ENCODE results near the gene SBK3.
"Not testable (repeated sequence)": the region's sequence is repeated elsewhere in the genome, so short reads cannot be mapped to it uniquely, and the experiment has no call there.

SBK3 gene

GRCh38 chr19:55578031-55578760 is 32.9 kb upstream of the SBK3 start:
- Histone ChIP-seq H3K4me3 (ENCODE audit: low read depth, low read length) (no peak overlapping the region), H3K27ac (ENCODE audit: extremely low read depth, low read depth, low read length) (no peak overlapping the region), H3K9me3 (ENCODE audit: control insufficient read depth, insufficient read depth, low read depth, low read length) (no peaks in the 10 kb centered on the region), H3K4me1 (ENCODE audit: control insufficient read depth, insufficient read depth, low read length) (no peaks in the 10 kb centered on the region), H3K36me3 (ENCODE audit: control insufficient read depth in 2 of 2, insufficient read depth in 1 of 2, low read length in 2 of 2) (peaks cover 9 to 20% of the 10 kb centered on the region in 2 experiments; a peak in 2 of 3 replicates)
- ChIA-PET POLR2A (interaction anchor here (1.2 kb wide), 1 partner anchor 21 kb away, joined by 3 read pairs; the partner anchor contains the start of gene FIZ1), CTCF (no interaction called here)
- TF ChIP-seq ZNF785 (tag by site-specific recombination; IDR thresholded peaks at IDR 0.05) (no peak), ZIC2 (tag by site-specific recombination; IDR thresholded peaks at IDR 0.05) (no peak), ZNF654 (tag by site-specific recombination; IDR thresholded peaks at IDR 0.05; ENCODE audit: low read depth) (no peak), ZNF548 (tag by site-specific recombination; IDR thresholded peaks at IDR 0.05) (no peak), ZFP3 (tag by site-specific recombination; IDR thresholded peaks at IDR 0.05; ENCODE audit: low read depth) (no peak), ZNF280D (tag by site-specific recombination; IDR thresholded peaks at IDR 0.05) (no peak), PRDM4 (tag by site-specific recombination; IDR thresholded peaks at IDR 0.05) (no peak), KLF7 (tag by site-specific recombination; IDR thresholded peaks at IDR 0.05; ENCODE audit: borderline replicate concordance) (no peak), ZNF138 (tag by site-specific recombination; IDR thresholded peaks at IDR 0.05; ENCODE audit: borderline replicate concordance) (no peak), GLIS2 (tag by site-specific recombination; IDR thresholded peaks at IDR 0.05) (no peak), ZNF501 (tag by site-specific recombination; IDR thresholded peaks at IDR 0.05) (no peak), ZNF354C (tag by site-specific recombination; IDR thresholded peaks at IDR 0.05; ENCODE audit: borderline replicate concordance, low read depth) (no peak)
- TF ChIP-seq, protein P1, sequence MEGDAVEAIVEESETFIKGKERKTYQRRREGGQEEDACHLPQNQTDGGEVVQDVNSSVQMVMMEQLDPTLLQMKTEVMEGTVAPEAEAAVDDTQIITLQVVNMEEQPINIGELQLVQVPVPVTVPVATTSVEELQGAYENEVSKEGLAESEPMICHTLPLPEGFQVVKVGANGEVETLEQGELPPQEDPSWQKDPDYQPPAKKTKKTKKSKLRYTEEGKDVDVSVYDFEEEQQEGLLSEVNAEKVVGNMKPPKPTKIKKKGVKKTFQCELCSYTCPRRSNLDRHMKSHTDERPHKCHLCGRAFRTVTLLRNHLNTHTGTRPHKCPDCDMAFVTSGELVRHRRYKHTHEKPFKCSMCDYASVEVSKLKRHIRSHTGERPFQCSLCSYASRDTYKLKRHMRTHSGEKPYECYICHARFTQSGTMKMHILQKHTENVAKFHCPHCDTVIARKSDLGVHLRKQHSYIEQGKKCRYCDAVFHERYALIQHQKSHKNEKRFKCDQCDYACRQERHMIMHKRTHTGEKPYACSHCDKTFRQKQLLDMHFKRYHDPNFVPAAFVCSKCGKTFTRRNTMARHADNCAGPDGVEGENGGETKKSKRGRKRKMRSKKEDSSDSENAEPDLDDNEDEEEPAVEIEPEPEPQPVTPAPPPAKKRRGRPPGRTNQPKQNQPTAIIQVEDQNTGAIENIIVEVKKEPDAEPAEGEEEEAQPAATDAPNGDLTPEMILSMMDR (tag by site-specific recombination; IDR thresholded peaks at IDR 0.05), result no peak

GRCh38 chr19:55576746-55577145 is 31.4 kb upstream of the SBK3 start:
- Histone ChIP-seq H3K4me1 (ENCODE audit: control insufficient read depth, insufficient read depth, low read length) (no peaks in the 10 kb centered on the region), H3K27ac (ENCODE audit: extremely low read depth, low read depth, low read length) (no peak overlapping the region), H3K4me3 (ENCODE audit: low read depth, low read length) (no peak overlapping the region), H3K9me3 (ENCODE audit: control insufficient read depth, insufficient read depth, low read depth, low read length) (no peaks in the 10 kb centered on the region), H3K36me3 (ENCODE audit: control insufficient read depth in 2 of 2, insufficient read depth in 1 of 2, low read length in 2 of 2) (peaks cover 9 to 20% of the 10 kb centered on the region in 2 experiments; a peak in 2 of 3 replicates)
- CTCF ChIA-PET, result interaction anchor here (0.5 kb wide), 1 partner anchor 342 kb away, joined by 5 read pairs; no protein-coding TSS in a partner anchor
- 0 out of 2 replicates have a peak, but pooled peaks have one; percentile 51 for TF ChIP-seq ZNF121 (tag by site-specific recombination; IDR thresholded peaks at IDR 0.05)
- no peak for TF ChIP-seq ZBTB48 (tag by site-specific recombination; IDR thresholded peaks at IDR 0.05)
- POLR2A ChIA-PET, result interaction anchor here (0.5 to 1.5 kb wide), 3 partner anchors 11 to 455 kb away, joined by 3 to 5 read pairs (median 3); partner anchors contain the start of gene ZNF865

- H3K9me3 ChIP-seq (ENCODE audit: control insufficient read depth, insufficient read depth, low read depth, low read length); H3K4me3 ChIP-seq (ENCODE audit: low read depth, low read length); H3K27ac ChIP-seq (ENCODE audit: extremely low read depth, low read depth, low read length); H3K4me1 ChIP-seq (ENCODE audit: control insufficient read depth, insufficient read depth, low read length): not testable (repeated sequence)
- POLR2A ChIA-PET, result interaction anchor here (0.6 to 2.9 kb wide), 3 partner anchors 25 to 51 kb away, joined by 4 to 6 read pairs (median 5); partner anchors contain the start of genes FIZ1, ZNF524 and ZNF784
- CTCF ChIA-PET, result interaction anchor here (0.6 to 1.2 kb wide), 3 partner anchors 17 to 70 kb away, joined by 3 to 4 read pairs (median 3); no protein-coding TSS in a partner anchor
- H3K36me3 ChIP-seq (ENCODE audit: control insufficient read depth in 2 of 2, insufficient read depth in 1 of 2, low read length in 2 of 2), result peaks cover 9 to 17% of the 10 kb centered on the region in 2 experiments; a peak in 2 of 3 replicates
Measured at GRCh38 chr19:55573929-55574328, 28.6 kb upstream of the SBK3 start.
